Fibroblast of upper back skin (primary cell): ENCODE data around the gene SERTAD1.

Experiments used
- DNase-seq: peaks from one replicate; pipeline ENCODE4 v3.0.0-alpha.2; 2013

SERTAD1 gene

DNA sequence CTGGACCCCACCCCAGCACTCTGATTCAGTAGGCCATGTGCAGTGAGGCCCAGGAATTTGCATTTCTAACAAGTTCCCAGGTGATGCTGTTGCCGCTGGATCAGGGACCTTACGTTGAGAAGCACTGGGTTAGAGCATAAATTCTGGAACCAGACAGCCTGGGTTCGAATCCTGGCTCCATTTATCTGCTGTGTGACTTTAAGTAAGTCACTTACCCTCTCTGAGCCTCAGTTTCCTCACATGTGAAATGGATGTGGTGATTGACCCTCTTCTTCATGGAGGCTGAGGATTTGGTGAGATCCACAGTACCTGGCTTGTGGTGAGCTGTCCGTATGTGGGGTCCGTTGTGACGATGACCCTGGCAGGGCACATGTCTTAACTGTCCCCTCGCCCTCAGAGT is 51.7 kb downstream of the SERTAD1 start:
- no peak for DNase-seq

DNA sequence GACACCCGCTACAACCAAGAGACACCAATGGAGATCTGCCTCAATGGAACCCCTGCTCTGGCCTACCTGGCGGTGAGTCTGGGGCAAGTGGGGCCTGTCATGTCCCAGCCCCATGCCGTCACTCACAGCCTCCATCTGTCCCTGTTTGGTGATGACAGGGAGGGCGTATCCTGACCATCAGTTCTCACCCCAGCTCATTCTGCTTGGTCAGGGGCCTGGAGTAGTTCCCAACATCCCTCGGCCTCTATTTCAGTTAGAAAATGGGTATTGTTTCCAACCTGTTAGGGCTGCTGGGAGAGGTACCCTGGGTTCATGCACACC is 54.0 kb downstream of the SERTAD1 start:
- no peak for DNase-seq
